Subcutaneous abdominal adipose tissue (tissue), 5 donors: ENCODE data around the gene PTTG2.

Experiments used
- H3K27ac ChIP-seq: one replicate; pipeline ENCODE4 v1.7.0; 2013; ENCODE audit warnings: low read depth, mild to moderate bottlenecking, inconsistent platforms, low read length, moderate library complexity
- H3K27me3 ChIP-seq, 5 donors: one replicate each; pipeline ENCODE4 v1.7.0; 2013; ENCODE audit warnings: low read length in 5 of 5, inconsistent platforms in 1 of 5; ENCODE audit not compliant: control insufficient read depth in 5 of 5, insufficient read depth in 4 of 5
- H3K36me3 ChIP-seq, 5 donors: one replicate each; pipeline ENCODE4 v1.7.0; 2013; ENCODE audit warnings: low read length in 5 of 5; ENCODE audit not compliant: control insufficient read depth in 5 of 5, insufficient read depth in 5 of 5
- H3K4me1 ChIP-seq, 5 donors: one replicate each; pipeline ENCODE4 v1.7.0; 2013; ENCODE audit warnings: low read length in 5 of 5, mild to moderate bottlenecking in 3 of 5, moderate library complexity in 1 of 5; ENCODE audit not compliant: control insufficient read depth in 5 of 5, insufficient read depth in 5 of 5
- H3K4me3 ChIP-seq, 5 donors: one replicate each; pipeline ENCODE4 v1.7.0; 2013; ENCODE audit warnings: low read length in 5 of 5, low read depth in 1 of 5
- H3K9ac ChIP-seq, 5 donors: one replicate each; pipeline ENCODE4 v1.7.0; 2013; ENCODE audit warnings: low read length in 5 of 5, mild to moderate bottlenecking in 4 of 5, moderate library complexity in 3 of 5
- H3K9me3 ChIP-seq, 5 donors: one replicate each; pipeline ENCODE4 v1.7.0; 2013; ENCODE audit warnings: low read length in 5 of 5; ENCODE audit not compliant: control insufficient read depth in 5 of 5
- donor health status: healthy.
- donor health status: healthy.
- donor health status: healthy.
- donor health status: healthy.
- donor health status: healthy.

The PTTG2 gene

GRCh38 chr4:37953620-37954293, 6.4 kb upstream of the PTTG2 start:
- H3K9ac ChIP-seq = no peak overlapping the region
- H3K27me3 ChIP-seq = no peaks in the 10 kb centered on the region
- no peak overlapping the region for H3K4me3 ChIP-seq

DNA sequence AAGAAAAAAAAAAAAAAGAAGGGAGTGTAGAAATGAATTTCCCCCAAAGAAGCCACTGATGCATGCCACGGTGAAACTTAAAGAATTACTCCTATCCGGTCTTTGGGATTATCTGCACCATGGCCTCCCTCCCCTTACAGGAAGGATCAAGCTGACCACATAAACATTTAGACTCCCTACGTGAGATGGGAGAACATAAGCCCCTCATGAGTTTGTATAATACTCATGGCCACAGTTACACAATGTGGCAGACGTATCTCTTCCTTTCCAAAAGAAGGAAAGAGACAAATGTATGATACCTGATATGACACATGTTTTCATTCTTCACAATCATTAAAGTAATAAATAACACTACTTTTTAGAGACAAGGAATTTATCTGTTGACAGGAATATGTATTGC, 3.3 kb upstream of the PTTG2 start:
- H3K4me3 ChIP-seq = no peak overlapping the region
- no peak overlapping the region for H3K27ac ChIP-seq
- peaks cover 0 to under 1% (median 0%) of the 10 kb centered on the region in 5 donors for H3K4me1 ChIP-seq
- no peaks in the 10 kb centered on the region for H3K27me3 ChIP-seq
- H3K9me3 ChIP-seq = no peaks in the 10 kb centered on the region
- H3K36me3 ChIP-seq = no peaks in the 10 kb centered on the region
- no peak overlapping the region for H3K9ac ChIP-seq

More at GRCh38 chr4:37953620-37954293, 6.4 kb upstream of the PTTG2 start:
- Histone ChIP-seq H3K4me1 (peaks cover 0 to 4% (median 0%) of the 10 kb centered on the region in 5 donors), H3K36me3 (no peaks in the 10 kb centered on the region), H3K27ac (no peak overlapping the region), H3K9me3 (no peaks in the 10 kb centered on the region)

GRCh38 chr4:37958932-37959331, 1.3 kb upstream of the PTTG2 start:
- no peak overlapping the region for H3K9ac ChIP-seq
- no peaks in the 10 kb centered on the region for H3K36me3 ChIP-seq
- H3K9me3 ChIP-seq = no peaks in the 10 kb centered on the region
- no peak overlapping the region for H3K4me3 ChIP-seq
- no peaks in the 10 kb centered on the region for H3K4me1 ChIP-seq
- no peaks in the 10 kb centered on the region for H3K27me3 ChIP-seq
- no peak overlapping the region for H3K27ac ChIP-seq

GRCh38 chr4:37960679-37961450, 667 bp downstream of the PTTG2 start:
- H3K9ac ChIP-seq = no peak overlapping the region
- H3K4me3 ChIP-seq = no peak overlapping the region
- H3K36me3 ChIP-seq = no peaks in the 10 kb centered on the region
- no peaks in the 10 kb centered on the region for H3K9me3 ChIP-seq
- H3K27me3 ChIP-seq = no peaks in the 10 kb centered on the region
- H3K27ac ChIP-seq = no peak overlapping the region
- H3K4me1 ChIP-seq = no peaks in the 10 kb centered on the region

DNA sequence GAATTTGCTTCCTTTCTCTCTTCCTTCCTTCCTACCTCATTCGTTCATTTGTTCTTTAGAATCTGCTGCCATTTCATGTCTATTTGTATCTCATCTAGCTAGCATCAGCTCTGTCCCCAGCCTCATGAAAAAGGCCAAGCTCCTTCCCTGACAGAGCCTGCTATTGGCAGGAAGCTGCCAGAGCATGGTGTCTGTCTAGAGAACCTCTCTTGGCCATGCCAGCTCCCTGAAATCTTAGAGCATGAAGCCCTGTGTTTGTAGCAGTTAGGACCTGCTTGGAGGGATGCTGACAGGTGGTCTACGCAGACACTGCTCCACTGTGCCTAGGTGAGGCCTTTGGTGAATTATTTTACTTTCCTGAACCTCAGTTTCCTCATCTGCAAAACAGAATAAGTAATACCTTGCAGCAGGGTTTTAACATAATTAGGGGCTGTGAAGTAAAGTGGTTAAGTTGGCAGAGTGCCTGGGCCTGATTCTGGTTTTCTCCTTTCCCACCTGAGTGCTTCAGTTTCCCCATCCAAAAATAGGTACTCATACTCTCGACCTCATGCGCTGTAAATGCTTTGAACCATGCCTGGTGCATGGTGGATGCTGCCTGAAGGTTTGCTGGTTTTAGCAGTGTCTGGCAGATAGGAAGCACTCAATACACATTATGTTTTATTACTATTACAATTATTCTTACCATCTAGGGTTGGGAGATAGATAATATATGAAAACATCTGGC, 4.7 kb downstream of the PTTG2 start:
- no peaks in the 10 kb centered on the region for H3K27me3 ChIP-seq
- no peak overlapping the region for H3K27ac ChIP-seq
- no peak overlapping the region for H3K4me3 ChIP-seq
- no peaks in the 10 kb centered on the region for H3K9me3 ChIP-seq
- no peak overlapping the region for H3K9ac ChIP-seq
- H3K4me1 ChIP-seq = peaks cover 0 to 9% (median 0%) of the 10 kb centered on the region in 5 donors
- H3K36me3 ChIP-seq = no peaks in the 10 kb centered on the region

DNA sequence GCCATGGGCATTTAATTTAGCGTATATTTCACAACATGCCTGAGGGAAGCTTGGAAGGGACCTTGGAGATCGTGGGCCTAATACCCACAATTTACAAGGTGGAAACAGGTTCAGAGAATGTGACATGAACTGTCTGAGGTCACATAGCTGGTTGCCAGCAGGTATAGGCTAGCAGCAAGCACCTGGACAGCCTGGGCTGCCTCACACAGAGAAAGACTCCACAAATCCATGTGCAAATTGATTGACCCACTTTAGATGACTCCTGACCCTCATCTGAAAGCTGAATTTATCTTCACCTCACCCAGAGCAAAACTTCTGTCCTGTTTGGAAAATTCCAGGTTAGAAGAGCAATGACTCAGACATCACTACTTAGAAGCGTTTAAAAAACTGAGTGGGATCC, 5.8 kb downstream of the PTTG2 start:
- Histone ChIP-seq H3K27ac (no peak overlapping the region), H3K9ac (no peak overlapping the region)

GRCh38 chr4:37967736-37968135, 7.5 kb downstream of the PTTG2 start:
- H3K27ac ChIP-seq = peak overlapping the region; percentile 20
- H3K9ac ChIP-seq = no peak overlapping the region
- H3K4me3 ChIP-seq = no peak overlapping the region
- no peaks in the 10 kb centered on the region for H3K36me3 ChIP-seq
- H3K4me1 ChIP-seq = peaks cover 0 to 10% (median 9%) of the 10 kb centered on the region in 5 donors
- no peaks in the 10 kb centered on the region for H3K9me3 ChIP-seq
- no peaks in the 10 kb centered on the region for H3K27me3 ChIP-seq

More for the DNA sequence above, 5.8 kb downstream of the PTTG2 start:
- H3K36me3 ChIP-seq = no peaks in the 10 kb centered on the region
- no peaks in the 10 kb centered on the region for H3K27me3 ChIP-seq
- no peaks in the 10 kb centered on the region for H3K9me3 ChIP-seq
- H3K4me3 ChIP-seq = no peak overlapping the region
- peaks cover 0 to 10% (median 9%) of the 10 kb centered on the region in 5 donors for H3K4me1 ChIP-seq

- H3K27ac ChIP-seq = no peak overlapping the region
- H3K9ac ChIP-seq = no peak overlapping the region
- H3K4me1 ChIP-seq = peaks cover 0 to 10% (median 9%) of the 10 kb centered on the region in 5 donors
- no peaks in the 10 kb centered on the region for H3K27me3 ChIP-seq
- no peaks in the 10 kb centered on the region for H3K9me3 ChIP-seq
- no peak overlapping the region for H3K4me3 ChIP-seq
- no peaks in the 10 kb centered on the region for H3K36me3 ChIP-seq
Observed at GRCh38 chr4:37968747-37969146, 8.5 kb downstream of the PTTG2 start.

DNA sequence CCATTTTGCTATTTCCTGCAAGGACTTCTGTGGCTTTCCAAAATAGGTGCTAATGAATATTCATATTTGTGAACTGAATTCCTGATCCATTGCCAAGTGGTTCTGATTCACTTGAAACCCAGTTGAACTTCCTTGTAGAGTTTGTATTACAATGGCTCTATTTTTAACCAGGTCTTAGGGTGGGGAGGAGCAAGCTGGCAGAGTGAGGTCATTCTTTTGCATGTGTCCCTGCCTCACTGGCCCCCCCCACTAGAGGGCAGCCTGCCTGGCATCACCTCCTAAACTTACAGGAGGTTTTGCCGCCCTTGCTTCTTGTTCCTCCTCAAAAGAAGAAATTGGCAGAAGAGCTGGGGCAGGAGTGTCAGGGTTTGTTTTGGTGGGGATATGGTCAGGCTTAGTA, 10.5 kb downstream of the PTTG2 start:
- Histone ChIP-seq H3K36me3 (no peaks in the 10 kb centered on the region), H3K27me3 (no peaks in the 10 kb centered on the region), H3K9me3 (no peaks in the 10 kb centered on the region), H3K4me1 (peaks cover 0 to 10% (median 9%) of the 10 kb centered on the region in 5 donors), H3K9ac (no peak overlapping the region), H3K27ac (no peak overlapping the region), H3K4me3 (no peak overlapping the region)

DNA sequence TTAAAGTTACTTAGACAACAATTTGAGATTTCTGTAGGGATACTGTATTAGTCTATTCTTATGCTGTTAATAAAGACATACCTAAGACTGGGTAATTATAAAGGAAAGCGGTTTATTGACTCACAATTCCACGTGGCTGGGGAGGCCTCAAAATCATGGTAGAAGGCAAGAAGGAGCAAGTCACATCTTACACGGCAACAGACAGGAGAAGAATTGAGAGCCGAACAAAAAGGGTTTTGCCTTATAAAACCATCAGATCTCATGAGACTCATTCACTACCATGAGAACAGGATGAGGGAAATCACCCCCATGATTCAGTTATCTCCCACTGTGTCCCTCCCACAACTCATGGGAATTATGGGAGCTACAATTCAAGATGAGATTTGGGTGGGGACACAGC, 11.0 kb downstream of the PTTG2 start:
- no peak overlapping the region for H3K9ac ChIP-seq
- H3K27me3 ChIP-seq = no peaks in the 10 kb centered on the region
- H3K9me3 ChIP-seq = no peaks in the 10 kb centered on the region
- H3K4me3 ChIP-seq = no peak overlapping the region
- H3K27ac ChIP-seq = no peak overlapping the region
- H3K36me3 ChIP-seq = no peaks in the 10 kb centered on the region
- H3K4me1 ChIP-seq = peaks cover 0 to 10% (median 9%) of the 10 kb centered on the region in 5 donors
